ENCODE results near the gene NOTUM. TPM values are rescaled to one million over a fixed set of nuclear protein-coding genes. Genes with fewer than 3 reads are reported as not detected.

NOTUM gene
- total and polyA plus RNA-seq, 10 of the 15 experiments (the other 5 are each of a cell fraction or from before 2014, with no cell fraction given) = 0.04 to 0.13 TPM; not detected in 8

GRCh38 chr17:81956607-81957589, 4.1 kb downstream of the NOTUM start:
- ChIA-PET POLR2A (no interaction called here), SMC1A (ENCODE audit: uncharacterized antibody, unreplicated experiment) (no interaction called here), CTCF (no interaction called here), RAD21 (ENCODE audit: unreplicated experiment) (no interaction called here)
- Histone ChIP-seq H2AFZ (ENCODE audit: control insufficient read depth, low read depth, low read length) (no peak overlapping the region), H3K36me3 (ENCODE audit: control insufficient read depth in 2 of 2, insufficient read depth in 2 of 2, low read length in 1 of 2) (no peaks in the 10 kb centered on the region), H3K9ac (ENCODE audit: control insufficient read depth, insufficient read depth, low read length) (no peak overlapping the region), H3K27ac (ENCODE audit: control insufficient read depth, insufficient read depth) (no peak overlapping the region), H3K4me1 (ENCODE audit: control insufficient read depth, insufficient read depth, low read length) (no peaks in the 10 kb centered on the region), H3K9me3 (replicated peaks; ENCODE audit: control insufficient read depth, insufficient read depth, low read length) (no peaks in the 10 kb centered on the region), H3K27me3 (replicated peaks in 1 of 2; ENCODE audit: control insufficient read depth in 2 of 2, insufficient read depth in 2 of 2, low read length in 1 of 2) (peaks cover 5 to 17% of the 10 kb centered on the region in 2 experiments), H3K4me3 (no peak overlapping the region), H4K20me1 (ENCODE audit: control insufficient read depth, insufficient read depth) (no peaks in the 10 kb centered on the region), H3K79me2 (ENCODE audit: control insufficient read depth, insufficient read depth, low read length) (no peaks in the 10 kb centered on the region), H3K4me2 (ENCODE audit: control insufficient read depth, insufficient read depth) (no peak overlapping the region)
- no peak for DNase-seq (ENCODE audit: low read depth, low spot score)
- FAIRE-seq = no peak
- ATAC-seq = no peak
- TF ChIP-seq CTCF (IDR thresholded peaks at IDR 0.05 in 2 of 3, conservative IDR thresholded peaks at IDR 0.05 in 1 of 3; ENCODE audit: control insufficient read depth in 2 of 3, extremely low read depth in 1 of 3, insufficient read depth in 1 of 3, low read depth in 3 of 3, low read length in 3 of 3) (no peak), GATAD2B (conservative IDR thresholded peaks at IDR 0.05; ENCODE audit: low read depth) (no peak), PAX5 (IDR thresholded peaks at IDR 0.05; ENCODE audit: borderline replicate concordance, low read depth, low read length) (no peak), CEBPB (IDR thresholded peaks at IDR 0.05; ENCODE audit: borderline replicate concordance in 1 of 2, low read depth in 2 of 2, low read length in 2 of 2) (no peak), ZBED1 (IDR thresholded peaks at IDR 0.05; ENCODE audit: borderline replicate concordance) (no peak), RAD51 (IDR thresholded peaks at IDR 0.05) (no peak), IRF5 (IDR thresholded peaks at IDR 0.05; ENCODE audit: borderline replicate concordance) (no peak), CBX5 (IDR thresholded peaks at IDR 0.05; ENCODE audit: low read depth) (no peak), TCF3 (IDR thresholded peaks at IDR 0.05; ENCODE audit: borderline replicate concordance, insufficient read depth, low read depth, low read length) (no peak)
- intact Hi-C loops (cut with micrococcal nuclease; ENCODE audit: unreplicated experiment) = no loop called here
- WGBS (ENCODE audit: insufficient coverage, insufficient replicate concordance, low lambda C conversion rate, missing lambda C conversion rate) = 64% methylated on average over 45 of the region's 45 CpGs
- in situ Hi-C loops (cut with MboI) = no loop called here
- BruUV-seq (replicated peaks) = no TSS peak
